ENCODE results near the gene MTIF3. TPM values are rescaled to one million over a fixed set of nuclear protein-coding genes. Genes with fewer than 3 reads are reported as not detected.
"Not testable (repeated sequence)": the region's sequence is repeated elsewhere in the genome, so short reads cannot be mapped to it uniquely, and the experiment has no call there.

The MTIF3 gene
- total RNA-seq, 1 experiment from 2014 or later, result 29.9 TPM

DNA sequence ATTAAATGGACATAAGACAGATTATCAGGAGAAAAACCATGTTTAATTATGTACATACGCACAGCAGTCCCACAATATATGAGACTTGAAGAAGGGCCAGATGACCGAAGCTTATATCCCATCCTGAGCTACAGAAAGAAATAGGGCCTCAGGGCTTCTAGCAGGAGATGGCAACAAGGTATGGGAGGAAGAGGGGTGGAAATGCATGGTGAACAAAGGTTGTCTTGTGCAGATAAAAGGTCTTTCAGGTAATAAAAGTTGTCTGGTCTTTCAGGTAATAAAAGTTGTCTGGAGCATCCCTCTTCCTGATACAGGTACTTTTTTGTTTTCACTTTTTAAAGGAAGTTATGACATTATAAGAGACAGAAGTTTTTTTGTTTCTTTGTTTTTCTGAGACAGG, 41.4 kb downstream of the MTIF3 start:
- Histone ChIP-seq H3K27me3 (ENCODE audit: control insufficient read depth, insufficient read depth, low read length) (no peaks in the 10 kb centered on the region), H3K4me3 (ENCODE audit: insufficient read depth, low read depth, low read length) (no peak overlapping the region), H3K36me3 (replicated peaks; ENCODE audit: control insufficient read depth, insufficient read depth, low read length) (no peaks in the 10 kb centered on the region)
- no peak for DNase-seq

DNA sequence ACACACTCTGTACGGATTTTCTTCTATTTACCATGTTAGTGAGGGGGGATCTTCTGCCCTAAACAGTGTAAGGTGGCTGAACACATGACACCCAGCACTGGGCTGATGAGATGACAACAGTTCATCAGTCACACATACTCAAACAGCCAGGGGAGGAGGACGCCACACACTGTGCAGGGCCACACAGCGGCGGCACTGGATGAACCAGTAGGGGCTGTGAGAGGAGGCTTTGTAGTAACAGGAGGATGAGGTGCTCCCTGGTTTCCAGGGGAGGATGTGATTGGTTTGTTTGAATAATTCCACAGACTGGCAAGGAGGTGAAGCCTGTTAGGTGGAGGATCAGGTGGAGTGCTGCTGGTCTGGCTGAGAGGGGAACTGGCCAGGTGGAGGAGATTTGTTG, 42.3 kb downstream of the MTIF3 start:
- Histone ChIP-seq H3K36me3 (replicated peaks; ENCODE audit: control insufficient read depth, insufficient read depth, low read length) (no peaks in the 10 kb centered on the region), H3K27me3 (ENCODE audit: control insufficient read depth, insufficient read depth, low read length) (no peaks in the 10 kb centered on the region), H3K4me3 (ENCODE audit: insufficient read depth, low read depth, low read length) (no peak overlapping the region)
- no peak for DNase-seq

DNA sequence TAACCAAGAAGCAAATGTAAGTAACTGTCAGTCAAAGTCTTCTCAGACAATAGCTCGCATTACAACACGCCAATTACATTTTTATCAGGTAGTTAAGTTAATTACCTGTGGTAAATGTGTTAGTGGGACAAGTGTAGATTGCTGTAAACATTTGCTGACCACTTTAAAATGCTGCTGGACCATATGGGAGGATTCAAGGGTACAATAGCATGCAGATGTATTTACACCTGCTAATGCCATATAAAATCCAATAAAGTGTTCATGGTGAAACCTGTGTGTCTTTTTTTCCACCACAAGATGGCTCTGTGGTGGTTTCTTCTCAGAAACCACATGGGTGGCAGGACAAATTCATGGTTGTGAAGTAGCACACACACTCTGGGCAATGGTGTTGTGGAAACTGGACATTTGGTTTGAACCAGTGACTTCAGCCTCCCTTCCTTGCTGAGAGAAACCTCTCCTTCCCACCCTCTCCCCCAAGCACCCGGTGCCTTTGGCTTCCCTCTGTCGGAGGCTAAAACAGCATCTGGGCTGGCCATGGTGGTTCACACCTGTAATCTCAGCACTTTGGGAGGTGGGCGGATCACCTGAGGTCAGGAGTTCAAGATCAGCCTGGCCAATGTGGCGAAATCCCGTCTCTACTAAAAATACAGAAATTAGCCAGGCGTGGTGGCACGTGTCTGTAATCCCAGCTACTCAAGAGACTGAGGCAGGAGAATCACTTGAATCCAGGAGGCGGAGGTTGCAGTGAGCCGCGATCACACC, 44.0 kb downstream of the MTIF3 start:
- no peak for DNase-seq
- Histone ChIP-seq H3K36me3 (replicated peaks; ENCODE audit: control insufficient read depth, insufficient read depth, low read length) (no peaks in the 10 kb centered on the region), H3K27me3 (ENCODE audit: control insufficient read depth, insufficient read depth, low read length) (no peaks in the 10 kb centered on the region), H3K4me3 (ENCODE audit: insufficient read depth, low read depth, low read length) (no peak overlapping the region)

DNA sequence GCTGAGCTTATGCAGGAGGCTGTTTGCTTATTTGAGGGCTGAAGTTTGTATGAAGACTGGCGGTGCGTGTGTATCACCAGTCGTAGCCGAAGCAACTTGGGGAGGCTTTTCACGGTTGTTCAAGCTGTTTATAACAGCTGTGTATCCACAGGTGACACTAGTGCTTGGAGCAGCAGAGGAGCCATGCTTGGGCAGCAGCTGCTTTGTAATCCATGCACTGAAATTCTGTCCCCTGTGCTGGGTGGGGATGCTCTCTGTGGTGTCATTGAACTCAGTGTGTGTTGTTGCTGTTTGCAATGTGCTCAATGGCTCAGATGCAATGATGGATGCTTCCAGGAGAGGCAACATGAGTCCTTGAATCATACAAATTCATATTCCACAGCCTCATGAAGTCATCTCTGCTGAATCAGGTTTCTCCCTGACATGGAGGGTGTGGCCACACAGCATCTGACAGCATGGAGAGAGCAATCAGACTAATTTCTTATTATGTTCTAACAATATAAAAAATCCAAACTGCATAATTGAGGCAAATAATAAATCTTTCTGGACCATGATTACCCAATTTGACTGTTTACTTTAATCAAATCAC, 44.7 kb downstream of the MTIF3 start:
- DNase-seq, result no peak
- H3K27me3 ChIP-seq (ENCODE audit: control insufficient read depth, insufficient read depth, low read length), result no peaks in the 10 kb centered on the region
- H3K36me3 ChIP-seq (replicated peaks; ENCODE audit: control insufficient read depth, insufficient read depth, low read length), result no peaks in the 10 kb centered on the region
- H3K4me3 ChIP-seq (ENCODE audit: insufficient read depth, low read depth, low read length), result no peak overlapping the region

DNA sequence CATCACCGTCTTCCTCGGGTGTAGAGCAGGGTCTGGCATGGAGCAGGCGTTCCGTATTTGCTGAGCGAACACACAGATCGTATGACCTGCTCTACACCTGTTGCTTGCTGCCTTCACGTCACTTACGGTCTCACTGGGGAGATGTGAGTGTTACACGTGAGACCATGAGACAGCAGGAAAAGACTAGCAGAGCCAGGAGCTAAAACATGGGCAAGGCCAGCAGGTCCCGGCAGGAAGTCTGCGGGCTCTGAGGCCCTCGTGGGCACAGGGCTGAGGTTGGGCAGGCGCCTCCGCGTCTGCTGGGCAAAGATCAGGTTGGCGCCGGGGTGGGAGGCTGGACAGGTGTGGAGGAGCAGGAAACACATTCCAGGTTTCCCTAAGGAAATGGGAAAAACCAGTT, 45.7 kb downstream of the MTIF3 start:
- Histone ChIP-seq H3K4me3 (ENCODE audit: insufficient read depth, low read depth, low read length) (no peak overlapping the region), H3K27me3 (ENCODE audit: control insufficient read depth, insufficient read depth, low read length) (no peaks in the 10 kb centered on the region), H3K36me3 (replicated peaks; ENCODE audit: control insufficient read depth, insufficient read depth, low read length) (no peaks in the 10 kb centered on the region)
- DNase-seq, result no peak

DNA sequence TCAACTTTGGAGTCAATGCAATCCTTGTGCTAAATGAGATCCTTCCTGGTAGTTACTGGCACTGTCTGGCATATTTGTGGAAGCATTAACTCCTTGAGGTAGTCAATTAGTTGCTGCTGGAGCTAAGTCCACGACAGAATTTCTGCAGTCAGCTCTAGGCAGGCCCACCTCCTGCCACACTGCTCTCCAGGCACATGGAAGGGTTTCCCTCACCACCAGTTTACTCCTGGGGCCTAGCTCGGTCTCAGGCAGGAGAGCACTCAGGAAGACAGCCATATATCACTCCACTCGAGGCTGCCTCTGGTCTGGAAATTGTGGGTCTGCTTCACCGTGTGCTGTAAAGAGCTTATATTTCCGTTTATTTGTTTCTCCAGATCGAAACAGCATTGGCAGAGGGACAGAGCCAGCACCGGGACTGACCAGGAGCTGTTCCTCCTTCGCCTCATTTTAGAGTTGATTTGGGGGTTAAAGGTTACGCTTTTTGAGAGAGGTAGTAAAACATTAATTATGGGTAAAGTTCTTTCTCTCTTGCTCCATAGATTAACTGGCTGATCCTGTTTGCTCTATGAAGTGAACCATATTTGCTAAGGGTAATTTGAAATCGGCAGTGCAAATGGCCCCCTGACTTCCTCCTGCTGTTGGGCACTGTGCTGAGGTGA, 46.5 kb downstream of the MTIF3 start:
- DNase-seq, result no peak
- no peaks in the 10 kb centered on the region for H3K27me3 ChIP-seq (ENCODE audit: control insufficient read depth, insufficient read depth, low read length)
- no peaks in the 10 kb centered on the region for H3K36me3 ChIP-seq (replicated peaks; ENCODE audit: control insufficient read depth, insufficient read depth, low read length)
- H3K4me3 ChIP-seq (ENCODE audit: insufficient read depth, low read depth, low read length), result no peak overlapping the region

DNA sequence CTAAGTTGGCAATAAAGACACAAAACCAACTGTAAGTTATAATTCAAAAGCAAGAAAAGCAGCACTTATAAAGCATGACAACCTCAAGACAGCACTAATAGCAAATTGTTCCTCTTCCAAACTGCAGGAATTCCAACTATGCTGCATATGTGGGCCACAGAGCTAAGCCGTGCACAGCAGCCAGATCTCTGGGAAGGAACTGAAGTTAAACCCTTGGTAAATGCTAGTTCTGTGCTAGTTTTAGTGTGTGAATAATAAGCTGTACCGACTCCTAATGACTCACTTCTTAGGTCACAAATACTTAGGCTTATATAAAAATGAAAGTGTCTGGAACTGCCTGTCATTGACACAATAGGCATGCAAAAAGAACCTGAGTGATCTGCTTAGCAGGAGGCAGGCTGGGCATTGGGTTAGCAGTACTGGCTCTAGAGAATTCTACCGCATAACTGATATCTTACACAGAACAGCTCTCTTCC, 47.1 kb downstream of the MTIF3 start:
- no peak for DNase-seq
- no peaks in the 10 kb centered on the region for H3K27me3 ChIP-seq (ENCODE audit: control insufficient read depth, insufficient read depth, low read length)
- no peaks in the 10 kb centered on the region for H3K36me3 ChIP-seq (replicated peaks; ENCODE audit: control insufficient read depth, insufficient read depth, low read length)
- H3K4me3 ChIP-seq (ENCODE audit: insufficient read depth, low read depth, low read length), result no peak overlapping the region

DNA sequence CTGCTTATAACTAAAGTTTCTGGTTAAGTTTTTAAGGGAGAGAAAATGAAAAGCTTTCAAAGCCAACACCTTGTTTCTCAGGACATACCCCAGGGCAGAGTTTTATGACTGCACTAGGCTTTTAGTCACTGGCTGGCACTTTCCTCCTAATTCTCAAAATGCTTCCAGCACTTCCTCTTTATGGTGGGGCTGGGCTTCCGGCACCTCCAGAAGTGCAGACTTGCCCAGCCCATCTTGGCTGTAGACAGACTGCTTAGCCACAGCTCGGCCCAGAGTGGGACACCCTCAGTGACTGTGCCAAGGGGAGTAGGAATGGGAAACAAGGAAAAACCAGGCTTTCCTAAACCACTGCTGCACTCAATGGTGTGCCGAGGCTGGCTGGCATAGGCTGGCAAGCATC, 49.2 kb downstream of the MTIF3 start:
- no peaks in the 10 kb centered on the region for H3K36me3 ChIP-seq (replicated peaks; ENCODE audit: control insufficient read depth, insufficient read depth, low read length)
- H3K4me3 ChIP-seq (ENCODE audit: insufficient read depth, low read depth, low read length), result no peak overlapping the region
- DNase-seq, result no peak
- H3K27me3 ChIP-seq (ENCODE audit: control insufficient read depth, insufficient read depth, low read length), result no peaks in the 10 kb centered on the region

DNA sequence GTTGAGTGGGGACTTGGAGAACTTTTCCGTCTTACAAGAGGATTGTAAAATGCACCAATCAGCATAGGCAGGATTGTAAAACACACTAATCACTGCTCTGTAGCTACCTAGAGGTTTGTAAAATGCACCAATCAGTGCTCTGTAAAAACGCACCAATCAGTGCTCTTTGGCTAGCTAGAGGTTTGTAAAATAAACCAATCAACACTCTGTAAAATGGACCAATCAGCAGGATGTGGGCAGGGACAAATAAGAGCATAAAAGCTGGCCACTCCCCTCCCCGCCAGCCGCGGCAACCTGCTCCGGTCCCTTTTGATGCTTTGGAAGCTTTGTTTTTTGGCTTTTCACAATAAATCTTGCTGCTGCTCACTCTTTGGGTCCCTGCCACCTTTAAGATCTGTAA, 50.0 kb downstream of the MTIF3 start:
- H3K27me3 ChIP-seq (ENCODE audit: control insufficient read depth, insufficient read depth, low read length); H3K4me3 ChIP-seq (ENCODE audit: insufficient read depth, low read depth, low read length); H3K36me3 ChIP-seq (replicated peaks; ENCODE audit: control insufficient read depth, insufficient read depth, low read length); DNase-seq: not testable (repeated sequence)

DNA sequence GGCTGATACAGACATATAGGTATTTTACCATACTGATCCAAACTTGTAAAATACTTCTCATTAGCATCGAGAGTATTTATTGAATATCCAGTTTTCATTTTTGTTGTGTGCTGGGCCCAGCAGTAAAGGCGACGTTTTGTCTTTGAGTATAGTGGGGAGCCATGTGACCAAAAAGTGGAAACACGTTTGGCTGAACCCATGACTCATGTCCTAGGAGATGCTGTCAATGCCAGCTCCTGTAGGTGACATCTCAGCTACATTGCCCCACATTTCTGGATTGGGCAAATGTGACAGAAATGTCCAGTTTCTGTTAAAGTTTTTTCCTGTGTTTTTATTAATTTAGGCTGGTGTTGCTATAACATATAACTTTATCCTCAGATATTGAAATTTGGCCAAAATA, 52.0 kb downstream of the MTIF3 start:
- Histone ChIP-seq H3K27me3 (ENCODE audit: control insufficient read depth, insufficient read depth, low read length) (no peaks in the 10 kb centered on the region), H3K4me3 (ENCODE audit: insufficient read depth, low read depth, low read length) (no peak overlapping the region), H3K36me3 (replicated peaks; ENCODE audit: control insufficient read depth, insufficient read depth, low read length) (no peaks in the 10 kb centered on the region)
- DNase-seq, result no peak

DNA sequence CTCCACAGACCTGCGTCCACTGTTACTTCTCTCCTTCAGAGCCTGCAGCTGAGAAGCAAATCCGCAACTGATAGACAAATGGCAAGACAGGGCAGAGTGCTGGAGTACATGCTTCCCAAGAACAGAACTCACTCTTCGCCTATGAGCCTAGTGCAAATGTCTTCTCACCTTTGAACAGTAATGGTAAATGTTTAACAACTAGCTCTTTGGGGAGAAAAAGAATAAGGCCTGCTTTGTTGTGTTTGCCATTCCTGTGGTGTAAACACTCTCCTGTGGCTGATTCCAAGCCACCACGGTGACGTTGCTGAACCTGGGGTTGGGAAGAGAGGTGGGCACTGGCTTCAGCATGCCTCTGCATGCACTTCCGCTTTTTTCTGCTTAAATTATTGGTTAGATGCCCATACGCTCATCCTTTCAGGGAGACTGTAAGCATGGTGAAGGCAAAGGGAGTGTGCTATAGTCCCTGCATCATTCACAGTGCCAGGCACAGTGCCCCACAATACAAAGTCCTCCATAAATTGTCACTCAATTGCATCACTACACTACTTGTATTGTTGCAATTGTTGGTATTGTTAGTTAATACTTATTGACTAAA, 54.0 kb downstream of the MTIF3 start:
- no peak overlapping the region for H3K4me3 ChIP-seq (ENCODE audit: insufficient read depth, low read depth, low read length)
- H3K27me3 ChIP-seq (ENCODE audit: control insufficient read depth, insufficient read depth, low read length), result no peaks in the 10 kb centered on the region
- H3K36me3 ChIP-seq (replicated peaks; ENCODE audit: control insufficient read depth, insufficient read depth, low read length), result no peaks in the 10 kb centered on the region
- DNase-seq, result no peak

DNA sequence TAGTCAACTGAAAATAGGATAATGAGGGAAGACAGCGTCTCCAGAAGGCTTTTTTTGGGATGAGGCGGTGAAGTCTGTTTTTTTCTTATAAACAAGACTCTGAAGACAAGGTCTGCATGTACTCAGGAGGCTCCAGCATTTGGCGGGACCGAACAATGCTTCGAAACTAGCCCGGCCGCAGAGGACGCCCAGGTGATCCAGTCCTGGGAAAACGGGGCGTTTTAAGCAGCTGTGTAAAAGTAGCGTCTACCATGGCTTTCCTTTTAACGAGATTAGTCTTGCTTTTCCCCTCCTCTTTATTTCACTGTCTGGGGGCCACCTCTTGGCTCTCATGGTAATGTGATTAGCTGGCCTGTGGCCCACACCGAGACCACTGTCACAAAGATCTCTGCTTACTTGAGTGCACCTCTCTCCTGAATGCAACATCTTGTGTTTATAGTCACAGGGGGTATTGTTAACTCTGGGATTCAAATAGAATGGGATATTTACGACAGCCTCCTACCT, 55.3 kb downstream of the MTIF3 start:
- H3K27me3 ChIP-seq (ENCODE audit: control insufficient read depth, insufficient read depth, low read length), result no peaks in the 10 kb centered on the region

DNA sequence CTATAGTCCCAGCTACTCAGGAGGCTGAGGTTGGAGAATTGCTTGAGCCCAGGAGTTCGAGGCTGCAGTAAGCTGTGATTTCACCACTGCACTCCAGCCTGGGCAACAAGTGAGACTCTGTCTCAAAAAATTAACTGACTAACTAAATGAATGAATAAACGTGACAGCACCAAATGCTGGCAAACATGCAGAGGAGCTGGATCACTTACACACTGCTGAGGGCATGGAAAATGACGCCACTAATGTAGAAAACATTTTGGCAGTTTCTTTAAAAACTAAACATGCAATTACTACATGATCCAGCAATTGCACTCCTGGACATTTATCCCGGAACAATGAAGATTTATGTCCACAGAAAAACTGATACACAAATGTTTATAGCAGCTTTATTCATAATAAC, 57.3 kb downstream of the MTIF3 start:
- no peaks in the 10 kb centered on the region for H3K36me3 ChIP-seq (replicated peaks; ENCODE audit: control insufficient read depth, insufficient read depth, low read length)
- no peak for DNase-seq
- H3K27me3 ChIP-seq (ENCODE audit: control insufficient read depth, insufficient read depth, low read length), result no peaks in the 10 kb centered on the region
- H3K4me3 ChIP-seq (ENCODE audit: insufficient read depth, low read depth, low read length), result no peak overlapping the region

More for the DNA sequence above, 55.3 kb downstream of the MTIF3 start:
- H3K4me3 ChIP-seq (ENCODE audit: insufficient read depth, low read depth, low read length), result no peak overlapping the region
- DNase-seq, result no peak
- H3K36me3 ChIP-seq (replicated peaks; ENCODE audit: control insufficient read depth, insufficient read depth, low read length), result no peaks in the 10 kb centered on the region

DNA sequence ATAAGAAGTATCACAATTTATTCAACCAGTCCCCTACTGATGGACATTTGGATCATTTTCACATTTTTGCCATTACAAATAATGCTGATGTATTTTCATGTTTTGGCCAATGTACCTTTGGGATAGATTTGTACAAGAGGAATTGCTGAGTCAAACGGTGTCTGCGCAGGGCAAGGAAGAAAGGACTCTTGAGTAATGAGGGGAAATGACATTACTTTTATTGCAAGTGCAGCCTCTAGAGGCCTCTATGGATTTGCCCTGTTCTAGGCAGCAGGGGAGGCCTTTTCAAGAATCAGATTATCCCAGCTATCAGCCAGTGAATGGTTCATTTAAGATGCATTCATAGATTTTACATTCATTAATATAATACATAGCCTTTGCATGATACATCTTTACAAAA, 58.9 kb downstream of the MTIF3 start:
- H3K4me3 ChIP-seq (ENCODE audit: insufficient read depth, low read depth, low read length), result no peak overlapping the region
- H3K36me3 ChIP-seq (replicated peaks; ENCODE audit: control insufficient read depth, insufficient read depth, low read length), result no peaks in the 10 kb centered on the region
- H3K27me3 ChIP-seq (ENCODE audit: control insufficient read depth, insufficient read depth, low read length), result no peaks in the 10 kb centered on the region
- no peak for DNase-seq

DNA sequence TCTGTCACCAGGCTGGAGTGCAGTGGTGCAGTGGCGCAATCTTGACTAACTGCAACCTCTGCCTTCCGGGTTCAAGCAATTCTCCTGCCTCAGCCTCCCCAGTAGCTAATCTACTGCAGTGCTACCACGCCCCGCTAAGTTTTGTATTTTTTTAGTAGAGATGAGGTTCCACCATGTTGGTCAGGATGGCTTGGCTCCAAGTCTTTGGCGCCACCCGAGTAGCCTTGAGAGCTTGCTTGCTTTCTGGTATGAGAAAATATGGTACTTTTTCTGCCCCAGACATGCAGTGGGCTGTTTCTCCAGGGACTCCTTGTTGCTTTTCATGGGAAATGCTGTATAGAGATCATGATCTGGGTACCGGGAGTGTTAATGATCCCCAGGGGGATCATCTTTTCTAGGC, 60.5 kb downstream of the MTIF3 start:
- Histone ChIP-seq H3K27me3 (ENCODE audit: control insufficient read depth, insufficient read depth, low read length) (no peaks in the 10 kb centered on the region), H3K4me3 (ENCODE audit: insufficient read depth, low read depth, low read length) (no peak overlapping the region), H3K36me3 (replicated peaks; ENCODE audit: control insufficient read depth, insufficient read depth, low read length) (no peaks in the 10 kb centered on the region)
- DNase-seq, result no peak

Measured in H7 (cell line).